Breast epithelium (tissue), 4 donors: ENCODE results near the gene KIF5A. TPM values are rescaled to one million over a fixed set of nuclear protein-coding genes. Genes with fewer than 3 reads are reported as not detected.
A peak's percentile ranks its signal among the peaks of the same experiment; 100 is the strongest.

Experiments used
- DNase-seq, 2 donors: peaks; one replicate each; pipeline ENCODE4 v3.0.0-alpha.2; 2019; ENCODE audit warnings: low spot score in 2 of 2
- H3K27ac ChIP-seq, 2 donors: fragments of 200-600 bp; sonication (generic) in 1 of 2; one replicate each; pipeline ENCODE4 v1.5.1; 2016 to 2019; ENCODE audit warnings: mild to moderate bottlenecking in 1 of 2
- H3K27me3 ChIP-seq, 2 donors: fragments of 200-600 bp; sonication (generic) in 1 of 2; one replicate each; pipeline versions ENCODE4 v1.5.1 to v1.6.0; 2017 to 2019; ENCODE audit warnings: control low read depth in 1 of 2, mild to moderate bottlenecking in 1 of 2
- H3K36me3 ChIP-seq: fragments of 200-600 bp; one replicate; pipeline ENCODE4 v1.5.1; 2019
- H3K4me1 ChIP-seq, 2 donors: fragments of 200-600 bp; sonication (generic); one replicate each; pipeline ENCODE4 v1.5.1; 2016 to 2019; ENCODE audit warnings: control low read depth in 1 of 2
- H3K4me3 ChIP-seq, 3 donors: fragments of 200-600 bp; sonication (generic); 1 replicate in 2 of 3; 2 replicates in 1 of 3; pipeline ENCODE4 v1.5.1; 2016 to 2019; ENCODE audit warnings: mild to moderate bottlenecking in 3 of 3, moderate library complexity in 2 of 3
- H3K9me3 ChIP-seq, 2 donors: fragments of 200-600 bp; sonication (generic) in 1 of 2; one replicate each; pipeline ENCODE4 v1.5.1; 2016 to 2019; ENCODE audit warnings: control low read depth in 1 of 2
- CTCF ChIP-seq, 3 donors: fragments of 450-650 bp; IDR thresholded peaks; one replicate each; pipeline ENCODE4 v1.5.1; 2016 to 2017; ENCODE audit warnings: antibody characterized with exemption in 3 of 3, mild to moderate bottlenecking in 3 of 3, moderate library complexity in 3 of 3
- POLR2A ChIP-seq: fragments of 450-650 bp; IDR thresholded peaks from one replicate; pipeline ENCODE4 v1.6.1; 2016; ENCODE audit warnings: antibody characterized with exemption, mild to moderate bottlenecking, moderate library complexity
- POLR2AphosphoS5 ChIP-seq, 3 donors: sonication (generic); formaldehyde crosslinking; IDR thresholded peaks; one replicate each; pipeline ENCODE4 v1.6.1; 2017; ENCODE audit warnings: antibody characterized with exemption in 3 of 3
- intact Hi-C: fragments of 100-400 bp; cut with DNase I; formaldehyde crosslinking; loops from one replicate; pipeline ENCODE4 v1.15.1; 2023; ENCODE audit warnings: low total_unique reads
- total RNA-seq, 3 donors: library from RNA; depleted of rRNA; stranded (reverse); fragments of >200 nt; gene quantifications; one replicate each; pipeline ENCODE4 v1.1.0, GENCODE V29; 2016

The KIF5A gene
- total RNA-seq, 3 donors from 2014 or later = 0.98 to 1.2 TPM; not detected in 1

GRCh38 chr12:57521525-57522010 is 28.3 kb upstream of the KIF5A start:
- Histone ChIP-seq H3K4me1 (peaks cover 13 to 41% of the 10 kb centered on the region in 2 donors), H3K27ac (peak overlapping the region; percentile 99 to 100), H3K4me3 (peak overlapping the region; percentile 81 to 93 (median 84)), H3K9me3 (no peaks in the 10 kb centered on the region), H3K27me3 (no peaks in the 10 kb centered on the region), H3K36me3 (no peaks in the 10 kb centered on the region)
- intact Hi-C loops = loop anchor here (5.0 kb wide), 1 partner anchor 434 kb away; the partner anchor contains the start of gene NAB2
- TF ChIP-seq POLR2AphosphoS5 (IDR thresholded peaks at IDR 0.05) = no peak
- no peak for TF ChIP-seq POLR2A
- TF ChIP-seq CTCF (IDR thresholded peaks at IDR 0.05) = no peak
- peak in 1 of 2 donors; percentile 70 for DNase-seq

GRCh38 chr12:57522011-57522886 is 27.6 kb upstream of the KIF5A start, which contains the start of gene MBD6:
Gene MBD6 (plus strand): TSS chr12:57522824. CDS start chr12:57524304, 1,480 bp downstream.
- Histone ChIP-seq H3K27ac (peak within 1 kb of the TSS; percentile 99 to 100), H3K36me3 (no peaks in the 10 kb centered on the region), H3K4me3 (peak within 1 kb of the TSS; percentile 81 to 93 (median 84)), H3K27me3 (no peaks in the 10 kb centered on the region), H3K9me3 (no peaks in the 10 kb centered on the region), H3K4me1 (peaks cover 13 to 41% of the 10 kb centered on the region in 2 donors)
- peak; percentile 50 for TF ChIP-seq POLR2A
- peak in 2 of 3 donors; percentile 13 to 20 for TF ChIP-seq CTCF (IDR thresholded peaks at IDR 0.05)
- TF ChIP-seq POLR2AphosphoS5 (IDR thresholded peaks at IDR 0.05) = peak; percentile 85 to 91 (median 89)
- DNase-seq = peak; percentile 93 to 97
- intact Hi-C loops = loop anchor here (5.0 kb wide), 1 partner anchor 435 kb away; the partner anchor contains the start of gene NAB2

GRCh38 chr12:57522887-57523705 is 26.7 kb upstream of the KIF5A start:
- H3K27me3 ChIP-seq = no peaks in the 10 kb centered on the region
- peak overlapping the region; percentile 81 to 93 (median 84) for H3K4me3 ChIP-seq
- TF ChIP-seq CTCF (IDR thresholded peaks at IDR 0.05) = no peak
- TF ChIP-seq POLR2AphosphoS5 (IDR thresholded peaks at IDR 0.05) = peak in 1 of 3 donors; percentile 5
- H3K36me3 ChIP-seq = no peaks in the 10 kb centered on the region
- H3K27ac ChIP-seq = peak overlapping the region; percentile 99 to 100
- H3K4me1 ChIP-seq = peaks cover 13 to 39% of the 10 kb centered on the region in 2 donors
- intact Hi-C loops = loop anchor here (5.0 kb wide), 1 partner anchor 436 kb away; the partner anchor contains the start of gene NAB2
- no peaks in the 10 kb centered on the region for H3K9me3 ChIP-seq
- DNase-seq = peak in 1 of 2 donors; percentile 43

- no peaks in the 10 kb centered on the region for H3K27me3 ChIP-seq
- no peaks in the 10 kb centered on the region for H3K36me3 ChIP-seq
- intact Hi-C loops = loop anchor here (5.0 kb wide), 1 partner anchor 437 kb away; the partner anchor contains the start of gene NAB2
- H3K4me1 ChIP-seq = peaks cover 9 to 30% of the 10 kb centered on the region in 2 donors
- TF ChIP-seq POLR2A (no peak), CTCF (IDR thresholded peaks at IDR 0.05) (no peak), POLR2AphosphoS5 (IDR thresholded peaks at IDR 0.05) (no peak)
- no peak for DNase-seq
- peak overlapping the region; percentile 99 to 100 for H3K27ac ChIP-seq
- H3K4me3 ChIP-seq = peak overlapping the region; percentile 81 to 93 (median 84)
- H3K9me3 ChIP-seq = no peaks in the 10 kb centered on the region
Measured at GRCh38 chr12:57523706-57524614, 25.9 kb upstream of the KIF5A start.
